PFSK-1 (cell line): ENCODE data around the gene PCNX3.
A peak's percentile ranks its signal among the peaks of the same experiment; 100 is the strongest.

Source experiments
- FOXP2 ChIP-seq: optimal IDR thresholded peaks from 2 replicates; pipeline ENCODE3; 2011; ENCODE audit warnings: borderline replicate concordance, control low read depth, inconsistent platforms; ENCODE audit not compliant: insufficient read depth; ENCODE audit errors: extremely low read length, extremely low read depth
- POLR2AphosphoS5 ChIP-seq: IDR thresholded peaks from 2 replicates; pipeline ENCODE4 v1.6.1; 2012; ENCODE audit warnings: low read depth, mild to moderate bottlenecking, control low read depth, low read length, moderate library complexity
- SIN3A ChIP-seq: IDR thresholded peaks from 2 replicates; pipeline ENCODE4 v1.6.1; 2012; ENCODE audit warnings: mild to moderate bottlenecking, low read length, moderate library complexity, borderline replicate concordance; ENCODE audit not compliant: insufficient read depth
- TAF1 ChIP-seq: IDR thresholded peaks from 2 replicates; pipeline ENCODE4 v1.6.1; 2012; ENCODE audit warnings: low read length, control low read depth, borderline replicate concordance; ENCODE audit not compliant: insufficient read depth
- TF ChIP-seq, protein P1 (sequence below), 2 experiments: IDR thresholded peaks; 2 replicates each; pipeline versions ENCODE4 v1.6.1 to v1.8.0; 2011 to 2012; ENCODE audit warnings: low read depth in 2 of 2, low read length in 2 of 2, control low read depth in 1 of 2, inconsistent platforms in 1 of 2, mild to moderate bottlenecking in 1 of 2, moderate library complexity in 1 of 2; ENCODE audit not compliant: insufficient read depth in 1 of 2

PCNX3 gene

DNA sequence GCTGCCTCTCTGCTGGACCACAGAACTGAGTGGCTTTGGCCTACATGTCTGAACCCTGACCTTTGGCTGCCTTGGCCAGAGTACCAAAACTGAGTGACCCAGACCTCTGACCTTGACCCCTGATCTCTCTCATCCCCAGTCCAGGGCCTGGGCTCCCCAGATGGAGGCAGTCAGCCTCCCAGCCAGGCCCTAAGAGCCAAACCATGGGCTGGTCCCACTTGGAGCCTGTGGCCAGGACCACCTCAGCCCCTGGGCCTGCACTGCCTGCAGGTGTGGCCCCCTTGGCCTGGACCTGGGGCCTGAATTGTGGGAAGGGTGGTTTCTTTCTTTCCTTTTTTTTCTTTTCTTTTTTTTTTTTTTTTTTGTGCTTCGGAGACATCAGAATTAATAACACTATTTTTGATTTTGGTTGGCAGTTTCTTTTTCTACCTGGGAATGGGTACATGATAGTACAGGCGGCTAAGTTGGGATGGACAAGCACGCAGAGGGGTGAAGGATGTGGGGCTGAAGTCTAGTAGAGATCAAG, 21.5 kb downstream of the PCNX3 start:
- TF ChIP-seq TAF1 = no peak
- TF ChIP-seq, protein P1, sequence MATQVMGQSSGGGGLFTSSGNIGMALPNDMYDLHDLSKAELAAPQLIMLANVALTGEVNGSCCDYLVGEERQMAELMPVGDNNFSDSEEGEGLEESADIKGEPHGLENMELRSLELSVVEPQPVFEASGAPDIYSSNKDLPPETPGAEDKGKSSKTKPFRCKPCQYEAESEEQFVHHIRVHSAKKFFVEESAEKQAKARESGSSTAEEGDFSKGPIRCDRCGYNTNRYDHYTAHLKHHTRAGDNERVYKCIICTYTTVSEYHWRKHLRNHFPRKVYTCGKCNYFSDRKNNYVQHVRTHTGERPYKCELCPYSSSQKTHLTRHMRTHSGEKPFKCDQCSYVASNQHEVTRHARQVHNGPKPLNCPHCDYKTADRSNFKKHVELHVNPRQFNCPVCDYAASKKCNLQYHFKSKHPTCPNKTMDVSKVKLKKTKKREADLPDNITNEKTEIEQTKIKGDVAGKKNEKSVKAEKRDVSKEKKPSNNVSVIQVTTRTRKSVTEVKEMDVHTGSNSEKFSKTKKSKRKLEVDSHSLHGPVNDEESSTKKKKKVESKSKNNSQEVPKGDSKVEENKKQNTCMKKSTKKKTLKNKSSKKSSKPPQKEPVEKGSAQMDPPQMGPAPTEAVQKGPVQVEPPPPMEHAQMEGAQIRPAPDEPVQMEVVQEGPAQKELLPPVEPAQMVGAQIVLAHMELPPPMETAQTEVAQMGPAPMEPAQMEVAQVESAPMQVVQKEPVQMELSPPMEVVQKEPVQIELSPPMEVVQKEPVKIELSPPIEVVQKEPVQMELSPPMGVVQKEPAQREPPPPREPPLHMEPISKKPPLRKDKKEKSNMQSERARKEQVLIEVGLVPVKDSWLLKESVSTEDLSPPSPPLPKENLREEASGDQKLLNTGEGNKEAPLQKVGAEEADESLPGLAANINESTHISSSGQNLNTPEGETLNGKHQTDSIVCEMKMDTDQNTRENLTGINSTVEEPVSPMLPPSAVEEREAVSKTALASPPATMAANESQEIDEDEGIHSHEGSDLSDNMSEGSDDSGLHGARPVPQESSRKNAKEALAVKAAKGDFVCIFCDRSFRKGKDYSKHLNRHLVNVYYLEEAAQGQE (IDR thresholded peaks at IDR 0.05; ENCODE audit: insufficient read depth in 1 of 2, low read depth in 2 of 2, low read length in 2 of 2) = no peak
- no peak for TF ChIP-seq POLR2AphosphoS5
- TF ChIP-seq FOXP2 = no peak
- TF ChIP-seq SIN3A = no peak

DNA sequence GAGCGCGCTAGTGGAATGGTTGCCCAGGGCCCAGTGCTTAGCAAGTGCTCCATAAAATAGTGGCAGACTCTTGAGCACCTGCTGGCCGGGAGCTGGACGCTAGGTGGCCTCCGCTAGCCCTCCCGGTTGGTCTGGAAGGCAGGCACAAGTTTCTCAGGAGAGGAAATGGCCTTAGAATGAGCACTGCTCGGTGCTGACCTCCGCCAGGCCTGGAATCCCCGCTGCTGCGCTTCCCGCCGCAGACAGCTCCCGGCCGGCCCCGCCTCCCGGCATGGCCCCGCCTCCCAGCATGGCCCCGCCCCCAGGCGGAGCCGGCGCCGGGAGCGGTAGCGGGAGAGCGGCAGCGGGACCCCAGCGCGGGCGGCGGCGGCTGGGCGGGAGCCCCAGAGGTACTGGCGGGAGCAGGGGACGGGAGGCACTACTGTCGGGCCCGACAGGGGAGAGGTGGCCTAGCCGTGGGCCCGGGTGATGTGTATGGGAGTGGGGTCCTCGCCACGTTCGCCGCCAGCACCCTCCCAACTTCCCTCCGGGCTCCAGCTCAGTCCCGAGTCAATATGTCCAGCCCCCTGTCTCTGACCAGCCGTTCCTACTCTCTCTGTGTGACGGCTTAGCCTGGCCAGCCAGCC, 22.3 kb downstream of the PCNX3 start, which contains the start of gene SIPA1:
Gene SIPA1, plus strand, starts transcription at position 308 of the 626 bp plus-strand sequence. CDS start 2,821 bp downstream, outside the sequence.
- TF ChIP-seq POLR2AphosphoS5 (peak; percentile 85), TAF1 (no peak; the same call in 1 of the 2 replicates)

DNA sequence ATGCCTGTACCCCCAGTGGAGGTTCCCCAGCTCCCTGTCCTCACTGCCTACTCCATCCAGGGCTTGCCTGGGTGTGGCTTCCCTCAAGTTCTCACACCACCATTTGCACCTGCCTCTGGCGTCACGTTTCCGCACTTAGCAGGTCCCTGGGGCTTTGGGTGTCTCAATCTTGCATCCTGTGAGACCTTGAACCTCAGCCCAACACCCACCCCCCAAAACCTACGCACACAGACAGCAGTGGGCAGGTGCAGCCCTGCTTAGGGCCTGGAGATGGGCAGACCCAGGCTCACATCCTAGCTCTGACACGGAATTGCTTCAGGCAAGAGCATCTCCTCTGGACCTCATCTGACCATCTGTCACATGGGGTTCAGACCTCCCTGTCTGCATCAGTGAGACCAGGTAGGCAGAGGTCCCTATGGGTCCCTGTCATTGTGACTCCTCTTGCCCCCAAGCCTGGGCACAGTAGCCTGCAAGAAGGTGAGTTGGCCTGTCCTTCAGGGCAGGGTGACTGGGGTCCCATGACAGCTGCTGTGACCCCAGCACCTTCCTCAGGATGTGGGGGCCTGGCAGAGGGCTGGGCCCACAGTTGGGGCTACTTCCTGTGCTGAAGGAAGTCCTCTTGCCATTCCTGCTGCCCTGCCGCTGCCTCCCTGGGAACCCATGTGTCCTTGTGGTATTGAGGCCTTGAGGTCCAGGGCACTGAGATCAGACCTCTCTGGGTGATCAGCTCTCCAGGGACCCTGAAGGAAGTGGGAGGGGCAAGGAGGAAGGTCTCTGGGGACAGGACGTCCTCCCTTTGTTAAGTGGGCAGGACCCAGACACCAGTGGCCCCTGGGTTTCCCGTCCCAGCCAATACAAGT, 24.3 kb downstream of the PCNX3 start:
- TF ChIP-seq SIN3A (no peak), TAF1 (no peak), FOXP2 (no peak), POLR2AphosphoS5 (no peak)
- TF ChIP-seq, protein P1 (IDR thresholded peaks at IDR 0.05; ENCODE audit: insufficient read depth in 1 of 2, low read depth in 2 of 2, low read length in 2 of 2) = no peak

DNA sequence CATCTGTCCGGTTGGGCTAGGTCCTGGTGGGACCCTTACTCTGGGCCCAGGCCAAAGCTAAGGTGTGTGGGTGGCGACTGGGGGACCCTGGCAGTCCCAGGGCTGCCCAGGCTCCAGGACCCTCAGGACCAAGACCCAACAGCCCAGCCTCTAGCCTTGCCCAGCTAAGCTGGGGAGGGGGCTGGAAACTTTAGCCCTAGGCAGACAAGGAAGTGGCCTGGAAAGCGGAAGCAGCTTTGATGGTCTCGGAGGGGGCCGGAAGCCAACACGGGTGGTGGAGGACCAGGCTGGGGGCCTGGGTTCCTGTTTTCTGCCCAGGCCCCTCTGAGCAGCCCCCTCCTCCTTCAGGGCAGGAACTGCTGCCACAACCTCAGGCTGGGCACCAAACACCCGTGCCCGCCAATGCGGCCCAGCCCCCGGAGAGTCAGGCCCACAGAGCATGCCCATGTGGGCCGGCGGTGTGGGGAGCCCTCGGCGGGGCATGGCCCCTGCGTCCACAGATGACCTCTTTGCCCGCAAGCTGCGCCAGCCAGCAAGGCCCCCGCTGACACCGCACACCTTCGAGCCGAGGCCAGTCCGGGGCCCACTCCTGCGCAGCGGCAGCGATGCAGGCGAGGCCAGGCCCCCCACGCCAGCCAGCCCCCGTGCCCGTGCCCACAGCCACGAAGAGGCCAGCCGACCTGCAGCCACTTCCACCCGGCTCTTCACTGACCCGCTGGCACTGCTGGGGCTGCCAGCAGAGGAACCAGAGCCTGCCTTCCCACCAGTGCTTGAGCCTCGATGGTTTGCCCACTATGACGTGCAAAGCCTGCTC, 25.1 kb downstream of the PCNX3 start:
- TF ChIP-seq TAF1 (no peak), FOXP2 (no peak), POLR2AphosphoS5 (no peak), SIN3A (no peak)
- TF ChIP-seq, protein P1 (IDR thresholded peaks at IDR 0.05; ENCODE audit: insufficient read depth in 1 of 2, low read depth in 2 of 2, low read length in 2 of 2) = no peak

DNA sequence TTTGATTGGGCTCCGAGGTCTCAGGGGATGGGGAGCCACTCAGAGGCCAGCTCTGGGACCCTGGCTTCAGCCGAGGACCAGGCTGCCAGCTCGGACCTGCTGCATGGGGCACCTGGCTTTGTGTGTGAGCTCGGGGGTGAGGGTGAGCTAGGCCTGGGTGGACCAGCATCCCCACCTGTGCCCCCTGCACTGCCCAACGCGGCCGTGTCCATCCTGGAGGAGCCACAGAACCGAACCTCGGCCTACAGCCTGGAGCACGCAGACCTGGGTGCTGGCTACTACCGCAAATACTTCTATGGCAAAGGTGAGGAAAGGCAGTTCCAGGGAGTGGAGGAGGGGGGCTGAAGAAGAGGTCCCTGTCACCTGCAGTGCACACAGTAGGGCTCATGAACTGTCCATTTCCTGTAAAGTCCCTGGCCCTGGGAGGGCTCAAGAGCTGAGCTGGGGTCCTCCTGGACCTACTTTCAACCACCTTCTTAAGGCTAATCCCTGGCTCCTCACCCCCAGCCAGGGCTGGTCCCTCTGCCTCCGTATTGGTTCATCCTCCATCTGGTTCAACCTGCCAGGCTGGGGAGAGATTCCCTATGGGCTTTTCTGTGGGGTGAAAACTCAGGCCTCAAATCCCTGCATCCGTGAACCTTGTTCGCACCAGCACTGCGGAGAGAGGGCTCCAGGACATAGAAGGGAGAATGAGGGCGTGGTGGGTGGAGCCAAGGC, 25.9 kb downstream of the PCNX3 start:
- TF ChIP-seq POLR2AphosphoS5 (no peak), TAF1 (no peak), FOXP2 (no peak), SIN3A (no peak)
- TF ChIP-seq, protein P1 (IDR thresholded peaks at IDR 0.05; ENCODE audit: insufficient read depth in 1 of 2, low read depth in 2 of 2, low read length in 2 of 2) = no peak
